Peyer's patch (tissue), 4 donors: Measurements from ENCODE around the gene PTPRM. TPM values are rescaled to one million over a fixed set of nuclear protein-coding genes. Genes with fewer than 3 reads are reported as not detected.

Experiments used
- DNase-seq, 3 donors: peaks; one replicate each; pipeline ENCODE4 v3.0.0-alpha.2; 2017 to 2019
- H3K27ac ChIP-seq, 4 donors: fragments of 200-600 bp; sonication (generic); one replicate each; pipeline ENCODE4 v1.5.1; 2016 to 2019
- H3K27me3 ChIP-seq, 2 donors: fragments of 200-600 bp; sonication (generic); one replicate each; pipeline ENCODE4 v1.5.1; 2019
- H3K36me3 ChIP-seq, 3 donors: fragments of 200-600 bp; sonication (generic); one replicate each; pipeline ENCODE4 v1.5.1; 2016 to 2019
- H3K4me1 ChIP-seq, 4 donors: fragments of 200-600 bp; sonication (generic); one replicate each; pipeline ENCODE4 v1.5.1; 2016 to 2019
- H3K4me3 ChIP-seq, 4 donors: fragments of 200-600 bp; sonication (generic); 1 replicate in 3 of 4; 2 replicates in 1 of 4; pipeline ENCODE4 v1.5.1; 2016 to 2019; ENCODE audit warnings: mild to moderate bottlenecking in 1 of 4
- H3K9me3 ChIP-seq, 4 donors: fragments of 200-600 bp; sonication (generic); one replicate each; pipeline ENCODE4 v1.5.1; 2016 to 2019; ENCODE audit warnings: mild to moderate bottlenecking in 1 of 4
- CTCF ChIP-seq, 6 experiments: fragments of 450-650 bp in 4 of 6; fragments of 200-600 bp in 2 of 6; sonication (generic) in 1 of 6; IDR thresholded peaks; one replicate each; pipeline ENCODE4 v1.5.1; 2017 to 2019; ENCODE audit warnings: antibody characterized with exemption in 6 of 6, mild to moderate bottlenecking in 3 of 6, moderate library complexity in 1 of 6
- POLR2A ChIP-seq, 2 donors: fragments of 450-650 bp; IDR thresholded peaks; one replicate each; pipeline ENCODE4 v1.5.1; 2017; ENCODE audit warnings: antibody characterized with exemption in 2 of 2, mild to moderate bottlenecking in 2 of 2, moderate library complexity in 2 of 2
- total RNA-seq, 4 donors: library from RNA; depleted of rRNA; stranded (reverse); fragments of >200 nt; gene quantifications; one replicate each; pipeline ENCODE4 v1.1.0, GENCODE V29; 2016

The PTPRM gene
- total RNA-seq, 4 donors from 2014 or later, result 39.6 to 211 (median 80.3) TPM

DNA sequence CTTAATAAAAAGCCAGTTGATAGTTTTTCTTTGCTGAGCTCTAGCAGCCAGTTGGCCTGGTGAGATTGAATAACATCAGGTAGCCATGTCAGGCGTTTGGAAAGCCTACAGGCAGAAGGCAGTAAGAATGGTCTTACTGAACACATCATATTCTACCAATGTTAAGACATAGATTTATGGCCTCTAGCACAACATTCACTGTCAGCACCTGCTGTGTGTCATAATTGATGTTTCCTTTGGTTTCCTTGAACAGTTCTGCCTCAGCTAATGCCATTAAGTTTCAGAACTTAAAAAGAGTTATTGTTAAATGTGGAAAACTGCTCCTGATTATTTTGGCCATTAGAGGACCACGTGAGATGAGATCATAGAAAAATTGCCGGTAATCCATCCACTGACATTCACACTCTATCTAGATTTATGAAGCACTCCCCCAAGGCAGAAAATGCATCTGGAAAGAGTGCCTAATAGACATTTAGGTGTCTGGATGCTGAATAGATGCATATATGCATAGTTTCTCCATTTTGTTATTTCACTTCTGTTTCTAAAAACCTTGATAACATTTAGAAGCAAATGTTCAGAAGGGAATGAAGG lies 434.7 kb downstream of the PTPRM start:
- no peaks in the 10 kb centered on the region for H3K9me3 ChIP-seq
- no peaks in the 10 kb centered on the region for H3K27me3 ChIP-seq
- no peak overlapping the region for H3K27ac ChIP-seq
- DNase-seq, result no peak
- no peak overlapping the region for H3K4me3 ChIP-seq
- TF ChIP-seq POLR2A (IDR thresholded peaks at IDR 0.05) (no peak), CTCF (IDR thresholded peaks at IDR 0.05) (no peak)
- H3K36me3 ChIP-seq, result no peaks in the 10 kb centered on the region
- H3K4me1 ChIP-seq, result no peaks in the 10 kb centered on the region

DNA sequence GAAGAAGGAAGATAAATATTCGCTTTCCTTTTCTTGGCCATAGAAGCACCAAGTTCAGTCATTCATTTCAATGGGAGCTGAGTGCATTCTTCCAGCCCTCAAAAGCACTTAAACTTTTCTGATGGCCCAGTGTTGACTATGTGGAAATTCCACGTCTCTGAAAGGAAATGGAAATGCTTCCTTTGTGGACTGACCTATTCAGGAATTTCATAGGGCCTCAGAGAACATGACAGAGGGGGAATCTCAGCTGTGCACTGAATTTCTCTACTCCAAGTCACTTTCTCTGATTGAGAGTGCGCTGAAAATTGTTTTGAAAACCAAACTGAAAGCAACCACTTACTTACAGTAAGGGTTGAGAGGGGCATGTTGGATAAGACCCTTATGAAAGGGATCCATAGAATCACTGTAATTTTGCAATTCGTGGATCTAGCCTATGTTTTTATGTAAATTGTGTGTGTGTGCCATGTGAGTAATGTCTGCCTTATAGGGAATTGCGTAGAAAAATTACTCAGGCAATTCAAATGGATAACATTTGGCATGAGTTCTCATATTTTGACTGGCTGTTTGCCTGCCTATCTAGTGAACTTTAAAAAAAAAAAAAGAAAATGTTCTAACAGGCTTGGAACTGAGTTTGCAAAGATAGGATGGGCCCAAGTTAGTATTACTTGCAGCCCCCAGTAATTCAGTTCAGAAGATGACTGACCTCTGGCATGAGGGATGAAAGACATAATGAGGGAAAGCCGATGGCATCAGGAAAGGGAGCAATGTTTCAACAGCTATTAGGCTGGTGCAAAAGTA lies 437.0 kb downstream of the PTPRM start:
- Histone ChIP-seq H3K27ac (no peak overlapping the region), H3K36me3 (no peaks in the 10 kb centered on the region), H3K27me3 (no peaks in the 10 kb centered on the region), H3K4me1 (no peaks in the 10 kb centered on the region), H3K4me3 (no peak overlapping the region), H3K9me3 (no peaks in the 10 kb centered on the region)
- TF ChIP-seq POLR2A (IDR thresholded peaks at IDR 0.05) (no peak), CTCF (IDR thresholded peaks at IDR 0.05) (no peak)
- no peak for DNase-seq

DNA sequence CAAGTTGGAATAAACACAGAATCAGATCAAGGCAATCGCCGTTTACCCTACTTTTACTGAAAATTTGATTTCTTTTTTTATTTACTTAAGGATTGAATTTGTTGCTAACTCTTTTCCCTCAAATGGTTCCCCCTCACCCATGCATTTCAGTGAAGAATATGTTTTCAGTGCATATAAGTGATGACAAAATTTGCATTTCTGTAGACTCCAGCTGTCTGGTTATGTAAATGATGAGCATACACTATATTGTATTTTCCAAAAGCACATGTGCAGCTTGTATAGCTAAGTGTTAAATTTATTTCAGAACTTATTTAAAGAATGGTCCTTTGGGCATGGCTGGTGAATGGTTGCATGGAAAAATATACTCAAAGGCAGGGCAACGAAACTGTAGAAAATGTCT lies 437.7 kb downstream of the PTPRM start:
- no peak for TF ChIP-seq POLR2A (IDR thresholded peaks at IDR 0.05)
- no peak for TF ChIP-seq CTCF (IDR thresholded peaks at IDR 0.05)
- no peaks in the 10 kb centered on the region for H3K4me1 ChIP-seq
- no peak overlapping the region for H3K27ac ChIP-seq
- DNase-seq, result no peak
- no peak overlapping the region for H3K4me3 ChIP-seq
- no peaks in the 10 kb centered on the region for H3K27me3 ChIP-seq
- H3K9me3 ChIP-seq, result no peaks in the 10 kb centered on the region
- no peaks in the 10 kb centered on the region for H3K36me3 ChIP-seq

DNA sequence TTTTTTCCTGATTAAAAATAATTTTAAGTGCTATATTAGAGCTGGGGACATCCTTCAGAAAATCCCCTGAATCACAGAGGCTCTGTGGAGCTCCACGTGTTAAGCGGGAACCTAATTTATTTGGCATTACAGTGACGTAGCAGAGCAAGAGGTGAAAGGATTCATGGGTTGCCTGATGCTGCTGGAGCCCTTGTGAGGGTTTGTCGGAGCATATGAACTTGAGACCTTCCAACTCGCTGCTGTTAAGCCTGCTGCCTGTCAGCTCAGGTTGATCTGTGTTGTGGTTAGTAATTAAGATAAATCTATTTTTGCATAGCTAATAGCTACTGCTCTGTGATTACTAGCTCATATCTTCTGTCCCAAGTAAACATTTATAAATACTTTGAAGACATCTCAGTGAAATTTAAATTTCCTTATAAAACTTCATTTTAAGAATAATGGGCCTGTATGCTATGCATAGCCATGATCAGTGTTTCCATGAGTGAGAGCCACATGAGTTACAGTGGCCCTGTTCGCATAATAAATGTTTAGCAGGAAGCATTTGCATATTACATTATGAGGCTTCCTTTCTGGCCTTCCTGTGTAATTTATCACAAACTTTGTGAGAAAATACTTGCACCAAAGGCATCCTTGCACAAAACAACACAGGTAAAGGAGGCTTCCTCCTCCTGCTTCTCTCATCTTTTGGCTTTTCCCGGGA lies 438.9 kb downstream of the PTPRM start:
- H3K36me3 ChIP-seq, result no peaks in the 10 kb centered on the region
- no peak overlapping the region for H3K27ac ChIP-seq
- no peaks in the 10 kb centered on the region for H3K4me1 ChIP-seq
- no peak overlapping the region for H3K4me3 ChIP-seq
- TF ChIP-seq POLR2A (IDR thresholded peaks at IDR 0.05), result no peak
- no peak for TF ChIP-seq CTCF (IDR thresholded peaks at IDR 0.05)
- DNase-seq, result no peak
- no peaks in the 10 kb centered on the region for H3K9me3 ChIP-seq
- no peaks in the 10 kb centered on the region for H3K27me3 ChIP-seq

DNA sequence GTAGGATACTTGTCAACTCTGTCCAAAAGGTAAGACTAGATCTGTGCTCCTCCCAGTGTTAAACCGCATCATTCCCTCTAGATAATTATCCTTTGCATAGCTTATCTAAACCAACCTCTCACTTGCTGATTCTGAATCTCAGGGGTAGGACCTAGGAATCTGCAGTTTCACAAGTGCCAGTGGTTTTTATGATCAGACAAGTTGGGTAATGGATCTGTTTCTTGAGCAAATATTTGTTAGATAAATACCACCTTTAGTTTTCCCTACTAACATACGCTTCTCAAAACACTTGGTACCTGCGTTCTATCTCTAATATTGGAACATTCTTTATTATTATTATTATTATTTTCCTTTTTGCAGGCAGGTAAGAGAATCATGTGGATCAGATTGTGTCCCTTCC lies 439.9 kb downstream of the PTPRM start:
- no peaks in the 10 kb centered on the region for H3K27me3 ChIP-seq
- no peak overlapping the region for H3K27ac ChIP-seq
- no peak for DNase-seq
- H3K9me3 ChIP-seq, result no peaks in the 10 kb centered on the region
- no peaks in the 10 kb centered on the region for H3K4me1 ChIP-seq
- H3K4me3 ChIP-seq, result no peak overlapping the region
- no peaks in the 10 kb centered on the region for H3K36me3 ChIP-seq
- no peak for TF ChIP-seq CTCF (IDR thresholded peaks at IDR 0.05)
- no peak for TF ChIP-seq POLR2A (IDR thresholded peaks at IDR 0.05)
